Activated CD4-positive, CD25-positive, alpha-beta regulatory T cell treated with anti-CD3 and anti-CD28 coated beads, Interleukin-2, amount 50 U/mL, for 24 hours (primary cell): Measurements from ENCODE around the gene GTF3C2.
"Not testable (repeated sequence)": the region's sequence is repeated elsewhere in the genome, so short reads cannot be mapped to it uniquely, and the experiment has no call there.

Experiments
- ATAC-seq, 2 donors: fragments of 150-1000 bp; cut with Tn5 transposase; one replicate each; pipeline ENCODE4 v1.10.0; 2021; ENCODE audit warnings: mild to moderate bottlenecking in 1 of 2, moderate library complexity in 1 of 2

GTF3C2 gene

DNA sequence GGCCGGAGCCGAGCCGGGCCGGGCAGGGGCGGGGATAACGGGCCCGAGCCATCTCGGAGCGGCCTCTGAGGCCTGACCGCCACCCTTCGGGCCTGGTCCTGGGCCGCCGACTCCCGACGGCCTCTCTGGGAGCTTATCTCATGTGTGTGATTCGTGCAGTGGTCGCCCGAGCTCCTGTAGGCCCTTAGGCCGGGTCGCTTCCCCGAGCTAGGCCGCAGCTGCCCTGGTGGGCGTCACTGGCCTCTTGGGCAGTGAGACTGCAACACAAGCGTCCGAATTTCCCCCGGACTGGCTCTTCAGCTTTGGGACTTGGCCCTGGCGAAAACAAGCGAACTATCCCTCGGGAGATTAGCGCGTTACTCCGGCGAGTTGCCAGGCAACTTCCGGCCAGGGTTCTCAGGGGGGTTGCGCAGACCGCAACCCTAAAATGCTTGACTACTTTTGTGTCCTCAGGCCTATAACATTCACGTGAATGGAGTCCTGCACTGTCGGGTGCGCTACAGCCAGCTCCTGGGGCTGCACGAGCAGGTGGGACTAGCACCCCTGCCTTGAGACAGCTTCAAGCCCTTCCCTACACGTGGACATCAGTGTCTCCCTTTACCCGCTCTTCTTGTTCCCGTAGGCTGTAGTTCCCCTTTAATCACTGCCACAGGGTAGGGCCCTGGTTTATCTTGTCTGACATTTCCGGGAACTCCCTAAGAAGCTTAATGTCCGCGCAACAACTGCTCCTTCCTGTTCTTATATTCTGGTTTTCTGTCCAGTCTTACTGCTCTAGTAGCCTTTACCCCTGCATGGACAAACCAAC is 14.5 kb upstream of the GTF3C2 start:
- peak; percentile 4 for ATAC-seq

DNA sequence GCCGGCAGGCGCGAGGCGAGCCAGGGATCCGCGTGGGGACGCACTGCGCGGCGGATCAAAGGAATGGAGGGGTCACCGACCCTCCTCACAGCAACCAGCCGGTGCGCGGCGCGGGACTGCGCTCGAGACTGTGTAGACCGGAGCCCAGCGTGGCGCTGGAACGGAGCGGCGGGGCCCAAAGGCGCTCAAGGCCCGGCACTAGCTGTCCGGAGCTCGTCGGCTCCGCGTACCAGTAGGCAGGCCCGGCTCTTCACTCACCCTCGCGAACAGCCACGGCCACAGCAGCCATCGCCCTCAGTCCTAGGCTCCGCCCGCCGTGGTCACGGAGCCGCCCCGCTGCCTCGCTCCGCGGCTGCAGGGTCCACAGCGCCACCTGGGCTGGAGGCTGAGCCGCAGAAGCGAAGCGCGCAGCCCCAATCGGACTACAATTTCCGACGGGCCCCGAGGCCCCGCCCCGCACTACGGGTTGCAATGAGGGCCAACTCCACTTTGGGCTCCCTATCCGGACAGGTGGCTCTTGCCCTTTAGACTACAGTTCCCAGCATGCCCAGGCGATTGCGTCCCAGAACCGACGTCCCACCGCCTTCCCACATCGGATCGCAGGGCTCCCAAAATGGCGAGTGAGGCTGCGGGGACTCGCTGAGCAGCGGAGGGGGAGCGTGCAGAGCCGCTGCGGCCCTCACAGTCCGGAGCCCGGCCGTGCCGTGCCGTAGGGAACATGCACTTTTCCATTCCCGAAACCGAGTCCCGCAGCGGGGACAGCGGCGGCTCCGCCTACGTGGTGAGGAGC is 13.7 kb upstream of the GTF3C2 start, which contains the start of the genes EIF2B4 and SNX17:
Gene EIF2B4, minus strand, starts transcription at position 313 of the 790 bp plus-strand sequence. Its CDS starts 24 bp downstream, at position 289.
Gene SNX17, plus strand, starts transcription at position 591 of the 790 bp plus-strand sequence. Its CDS starts 128 bp downstream, at position 719.
- peak; percentile 92 to 95 for ATAC-seq

DNA sequence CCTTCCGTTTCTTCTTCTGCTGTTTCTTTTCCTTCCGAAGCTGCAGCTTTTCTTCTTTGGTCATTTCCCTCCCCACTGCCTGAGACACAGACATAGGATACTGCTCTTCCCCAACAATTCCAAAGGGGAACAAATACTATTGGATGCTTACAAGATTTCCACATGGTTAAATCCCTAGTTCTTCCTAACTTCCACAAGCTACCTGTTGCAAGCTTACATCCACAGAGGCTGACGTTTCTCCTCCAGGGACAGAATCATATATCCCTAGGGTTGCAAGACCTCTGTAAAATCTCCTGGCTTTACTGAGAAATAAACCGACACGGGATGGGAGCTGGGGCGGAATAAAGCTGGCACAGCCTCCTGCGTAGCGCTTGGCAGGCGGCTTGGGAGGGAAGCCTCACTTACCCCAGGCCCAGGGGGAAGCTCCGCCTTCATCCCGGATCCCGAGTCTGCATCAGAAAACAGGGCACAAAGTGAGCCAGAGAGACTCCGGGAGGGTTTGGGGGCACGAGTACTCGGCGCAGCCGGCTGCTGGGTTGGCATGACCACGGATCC is 13.0 kb upstream of the GTF3C2 start:
- ATAC-seq = no peak

DNA sequence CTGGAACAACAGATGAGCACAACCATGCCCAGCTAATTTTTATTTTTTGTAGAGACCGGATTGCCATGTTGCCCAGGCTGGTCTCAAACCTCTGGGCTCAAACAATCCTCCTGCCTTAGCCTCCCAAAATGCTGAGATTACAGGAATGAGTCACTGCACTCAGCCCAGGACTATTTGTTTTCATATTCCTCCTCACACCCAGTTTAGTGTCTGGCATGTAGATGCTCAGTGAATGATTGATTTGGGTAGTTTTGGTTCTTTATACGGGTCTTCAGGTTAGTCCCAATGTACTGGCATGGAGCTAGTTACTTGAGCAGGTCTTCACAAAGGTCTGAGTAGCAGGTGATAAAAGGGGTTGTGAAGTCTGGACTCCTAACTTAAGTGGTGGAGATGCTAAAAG is 7.4 kb upstream of the GTF3C2 start:
- no peak for ATAC-seq

DNA sequence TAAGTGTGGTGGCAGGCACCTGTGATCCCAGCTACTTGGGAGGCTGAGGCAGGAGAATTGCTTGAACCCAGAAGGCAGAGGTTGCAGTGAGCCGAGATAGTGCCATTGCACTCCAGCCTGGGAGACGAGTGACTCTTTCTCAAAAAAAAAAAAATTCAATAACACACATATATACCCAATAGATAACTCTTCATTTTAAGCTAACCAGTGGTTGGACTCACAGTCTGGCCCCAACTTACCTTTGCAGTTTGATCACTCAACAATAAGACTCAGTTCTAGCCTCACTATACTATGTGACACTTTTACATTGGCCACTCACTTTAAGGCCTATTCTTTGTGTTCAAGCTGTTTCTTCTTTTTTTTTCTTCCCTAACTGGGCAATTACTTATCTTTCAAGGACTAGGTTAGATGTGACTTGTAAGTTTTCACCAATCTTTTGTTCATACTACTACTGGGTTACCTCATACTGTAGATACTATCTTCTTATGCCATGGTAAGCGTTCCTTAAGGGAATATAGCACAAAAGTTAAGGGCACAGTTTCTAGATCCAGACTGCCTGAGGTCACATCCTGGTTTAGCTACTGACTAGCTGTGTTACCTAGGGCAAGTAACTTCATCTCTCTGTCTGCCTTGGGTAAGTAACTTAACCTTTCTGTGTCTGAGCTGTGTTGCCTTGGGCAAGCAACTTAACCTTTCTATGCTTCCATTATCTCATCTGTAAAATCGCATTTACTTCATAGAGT is 6.3 kb upstream of the GTF3C2 start:
- ATAC-seq = no peak

DNA sequence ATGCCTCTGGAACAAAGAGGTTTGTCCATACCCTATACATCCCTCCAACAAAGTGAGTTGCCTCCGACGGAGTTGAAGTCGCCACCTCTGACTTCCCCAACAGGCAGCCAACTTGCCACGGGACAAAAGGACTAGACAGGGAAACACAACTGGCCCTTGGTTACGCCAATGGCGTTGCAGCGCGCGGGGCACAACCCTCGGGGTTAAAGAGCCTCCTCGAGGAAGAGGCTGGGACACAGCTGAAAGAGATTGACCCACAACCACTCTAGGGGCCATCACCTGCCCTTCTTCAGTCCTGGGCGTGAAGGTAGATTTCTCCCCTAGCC is 545 bp downstream of the GTF3C2 start:
- ATAC-seq = peak; percentile 15 to 23

DNA sequence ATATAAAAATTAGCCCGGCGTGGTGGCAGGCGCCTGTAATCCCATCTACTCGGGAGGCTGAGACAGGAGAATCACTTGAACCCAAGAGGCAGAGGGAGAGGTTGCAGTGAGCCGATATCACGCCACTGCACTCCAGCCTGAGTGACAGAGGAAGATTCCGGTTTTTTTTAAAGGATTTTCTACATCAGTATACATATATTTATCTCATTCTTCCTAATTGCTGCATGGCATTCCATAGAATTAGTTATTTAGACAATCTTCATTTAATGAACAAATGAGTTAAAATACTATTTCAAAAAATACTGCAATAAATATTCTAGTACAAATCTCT is 2.0 kb downstream of the GTF3C2 start:
- no peak for ATAC-seq

DNA sequence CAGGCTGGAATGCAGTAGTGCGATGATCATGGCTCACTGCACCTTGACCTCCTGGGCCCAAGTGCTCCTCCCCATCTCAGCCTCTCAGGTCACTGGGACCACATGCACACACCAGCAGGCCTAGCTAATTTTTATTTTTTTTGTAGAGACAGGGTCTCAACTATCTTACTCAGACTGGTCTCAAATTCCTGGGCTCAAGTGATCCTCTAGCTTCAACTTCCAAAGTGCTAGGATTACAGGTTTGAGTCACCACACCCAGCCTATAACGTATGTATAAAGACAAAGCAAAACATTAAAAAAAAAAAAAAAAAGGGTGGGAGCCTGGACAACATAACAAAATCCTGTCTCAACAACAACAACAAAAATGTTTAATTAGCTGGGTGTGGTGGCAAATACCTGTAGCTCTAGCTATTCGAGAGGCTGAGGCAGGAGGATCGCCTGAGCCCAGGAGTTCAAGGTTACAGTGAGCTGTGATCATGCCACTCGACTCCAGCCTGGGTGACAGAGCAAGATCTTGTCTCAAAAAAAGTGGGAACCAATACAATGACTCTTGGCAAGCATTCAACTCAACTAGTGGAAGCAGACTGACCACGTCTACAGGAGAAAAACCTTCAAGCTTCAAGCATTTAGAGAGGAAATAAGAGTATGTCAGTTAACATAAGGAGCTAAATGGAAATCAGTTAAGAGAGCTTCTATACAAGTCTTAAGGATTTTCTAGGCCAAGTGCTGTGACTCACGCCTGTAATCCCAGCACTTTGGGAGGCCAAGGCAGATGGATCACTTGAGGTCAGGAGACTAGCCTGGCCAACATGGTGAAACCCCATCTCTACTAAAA is 2.6 kb downstream of the GTF3C2 start:
- no peak for ATAC-seq

DNA sequence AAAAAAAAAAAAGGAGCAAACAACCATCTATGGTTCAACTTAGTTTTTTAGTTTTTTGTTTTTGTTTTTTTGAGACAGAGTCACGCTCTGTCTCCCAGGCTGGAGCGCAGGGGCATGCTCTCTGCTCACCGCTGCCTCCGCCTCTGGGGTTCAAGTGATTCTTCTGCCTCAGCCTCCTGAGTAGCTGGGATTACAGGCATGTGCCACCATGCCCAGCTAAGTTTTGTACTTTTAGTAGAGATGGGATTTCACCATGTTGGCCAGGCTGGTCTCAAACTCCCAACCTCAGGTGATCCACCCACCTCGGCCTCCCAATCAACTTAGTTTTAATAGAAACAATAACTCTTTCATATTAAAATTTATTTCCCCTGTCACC is 3.2 kb downstream of the GTF3C2 start:
- not testable (repeated sequence) for ATAC-seq

DNA sequence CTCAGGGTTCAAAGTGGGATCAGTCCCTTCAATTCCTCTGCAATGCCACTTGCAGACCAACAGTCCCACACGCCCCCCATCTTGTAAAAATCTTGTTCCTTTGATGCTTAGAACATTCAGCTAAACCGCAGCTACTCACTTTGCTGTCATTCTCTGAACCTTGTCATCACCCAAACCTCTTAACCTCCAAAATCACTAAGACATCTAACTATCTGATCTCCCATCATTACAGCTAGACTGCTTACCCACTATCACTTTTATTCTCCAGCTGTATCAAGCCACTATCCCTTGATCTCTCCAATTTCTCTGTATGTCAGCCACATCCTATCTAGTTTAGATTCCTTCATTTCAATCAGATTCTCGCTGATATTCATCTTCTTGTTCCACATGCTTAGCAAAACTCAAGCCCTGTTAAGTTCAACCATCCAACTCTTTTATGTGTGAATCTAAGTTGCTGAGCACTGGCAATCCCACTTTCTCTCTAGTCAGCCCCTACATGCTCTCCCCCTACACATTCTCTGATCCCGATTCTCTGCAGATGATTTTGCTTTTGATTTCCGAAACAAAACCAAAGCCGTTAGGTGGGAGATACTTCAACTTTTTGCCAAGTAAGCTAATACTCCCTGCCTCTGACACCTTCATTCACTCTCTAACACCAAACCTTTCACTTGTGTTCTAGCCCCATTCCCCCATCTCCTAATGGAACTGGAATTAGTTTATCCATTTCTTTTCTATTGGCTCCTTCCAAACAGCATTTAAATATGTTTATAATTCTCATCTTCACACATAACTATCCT is 4.6 kb downstream of the GTF3C2 start:
- peak; percentile 14 to 34 for ATAC-seq

DNA sequence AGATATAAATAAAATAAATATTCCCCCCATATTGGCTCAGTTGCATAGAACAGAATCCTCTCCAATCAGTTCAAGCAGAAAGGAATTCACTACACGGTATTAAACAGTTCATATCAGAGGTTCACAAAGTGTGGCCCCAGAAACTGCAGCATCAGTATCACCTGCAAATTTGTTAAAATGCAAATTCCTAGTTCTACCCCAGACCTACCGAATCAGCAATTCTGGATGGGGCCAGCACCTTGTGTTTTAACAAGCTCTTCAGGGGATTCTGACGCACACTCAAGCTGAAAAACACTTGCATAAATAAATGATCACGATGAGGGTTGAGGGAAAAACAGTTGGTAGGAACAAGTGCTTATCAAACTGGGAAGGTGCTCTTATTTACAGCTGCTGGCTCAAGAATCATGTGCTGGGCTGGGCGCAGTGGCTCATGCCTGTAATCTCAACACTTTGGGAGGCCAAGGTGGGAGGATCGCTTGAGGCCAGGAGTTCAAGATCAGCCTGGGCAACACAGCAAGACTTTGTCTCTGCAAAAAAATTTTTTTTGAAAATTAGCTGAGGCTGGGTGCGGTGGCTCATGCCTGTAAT is 6.4 kb downstream of the GTF3C2 start:
- no peak for ATAC-seq

DNA sequence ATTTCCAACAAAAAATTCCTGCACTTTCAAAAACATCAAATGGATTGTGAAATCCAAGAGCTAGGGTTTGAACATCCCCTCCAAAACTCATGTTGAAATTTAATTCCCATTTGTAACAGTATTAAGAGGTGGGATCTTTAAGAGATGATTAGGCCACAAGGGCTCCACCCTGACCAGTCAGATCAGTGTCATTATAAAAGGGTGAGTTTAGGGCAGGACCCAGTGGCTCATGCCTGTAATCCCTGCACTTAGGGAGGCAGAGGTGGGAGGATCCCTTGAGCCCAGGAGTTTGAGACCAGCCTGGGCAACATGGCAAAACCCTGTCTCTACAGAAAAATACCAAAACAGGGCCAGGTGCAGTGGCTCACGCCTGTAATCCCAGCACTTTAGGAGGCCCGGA is 8.9 kb downstream of the GTF3C2 start:
- no peak for ATAC-seq

DNA sequence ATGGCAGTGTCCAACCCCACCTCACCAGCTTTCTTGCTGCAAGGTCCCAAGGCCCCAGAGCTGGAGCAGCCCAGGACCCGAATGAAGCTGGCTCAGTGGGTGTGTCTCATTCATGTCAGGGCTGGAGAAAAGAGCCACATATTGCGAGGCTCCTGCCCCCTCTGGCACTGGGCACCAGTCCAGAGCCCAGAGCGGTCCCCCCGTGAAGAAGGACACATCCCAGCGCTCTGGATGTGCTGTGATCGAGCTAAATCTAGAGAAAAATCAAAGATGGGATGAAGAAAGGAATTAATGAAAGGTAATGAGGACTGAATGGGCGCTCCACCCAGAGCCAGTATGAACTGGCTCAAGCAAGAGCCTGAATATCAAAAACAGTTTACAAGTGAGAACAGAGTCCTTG is 20.4 kb downstream of the GTF3C2 start:
- ATAC-seq = no peak

DNA sequence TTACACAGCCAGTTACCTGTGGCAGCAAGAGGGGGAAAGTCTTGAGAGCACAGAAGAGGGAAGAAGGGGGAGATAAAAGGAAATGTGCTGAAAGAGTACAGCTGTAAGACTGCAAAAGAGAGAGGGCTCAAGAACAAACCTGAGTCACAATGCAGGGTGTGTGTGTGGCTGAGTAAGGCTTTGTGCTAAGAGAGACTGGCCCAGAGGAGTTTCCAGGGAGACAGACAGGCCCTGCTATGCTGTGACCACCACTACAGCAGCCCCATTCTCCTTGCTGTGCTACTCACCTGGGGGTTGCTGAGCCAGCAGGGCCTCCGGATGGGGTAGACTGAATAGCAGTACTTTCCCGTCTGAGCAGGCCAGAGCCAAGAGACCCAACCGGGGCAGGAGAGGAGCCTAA is 21.3 kb downstream of the GTF3C2 start:
- ATAC-seq = no peak

DNA sequence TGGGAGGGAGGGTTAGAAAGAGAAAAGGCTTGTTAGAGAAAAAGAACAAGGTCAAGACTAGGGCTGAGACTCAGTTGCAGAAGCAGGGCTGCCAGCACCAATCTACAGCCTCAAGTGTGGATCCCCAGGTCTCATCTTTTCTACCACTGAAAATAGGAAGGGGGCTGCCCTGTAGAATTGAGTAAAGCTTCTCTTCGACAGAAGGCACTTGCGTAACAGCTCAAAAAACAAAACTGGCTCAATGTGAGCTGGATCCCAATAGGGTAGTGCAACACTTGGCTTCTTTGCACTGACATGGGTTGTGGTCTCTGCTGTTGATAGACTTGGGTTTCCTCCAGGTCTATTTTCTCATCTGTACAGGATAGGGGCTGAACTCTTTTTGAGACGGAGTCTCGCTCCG is 31.8 kb downstream of the GTF3C2 start:
- no peak for ATAC-seq

DNA sequence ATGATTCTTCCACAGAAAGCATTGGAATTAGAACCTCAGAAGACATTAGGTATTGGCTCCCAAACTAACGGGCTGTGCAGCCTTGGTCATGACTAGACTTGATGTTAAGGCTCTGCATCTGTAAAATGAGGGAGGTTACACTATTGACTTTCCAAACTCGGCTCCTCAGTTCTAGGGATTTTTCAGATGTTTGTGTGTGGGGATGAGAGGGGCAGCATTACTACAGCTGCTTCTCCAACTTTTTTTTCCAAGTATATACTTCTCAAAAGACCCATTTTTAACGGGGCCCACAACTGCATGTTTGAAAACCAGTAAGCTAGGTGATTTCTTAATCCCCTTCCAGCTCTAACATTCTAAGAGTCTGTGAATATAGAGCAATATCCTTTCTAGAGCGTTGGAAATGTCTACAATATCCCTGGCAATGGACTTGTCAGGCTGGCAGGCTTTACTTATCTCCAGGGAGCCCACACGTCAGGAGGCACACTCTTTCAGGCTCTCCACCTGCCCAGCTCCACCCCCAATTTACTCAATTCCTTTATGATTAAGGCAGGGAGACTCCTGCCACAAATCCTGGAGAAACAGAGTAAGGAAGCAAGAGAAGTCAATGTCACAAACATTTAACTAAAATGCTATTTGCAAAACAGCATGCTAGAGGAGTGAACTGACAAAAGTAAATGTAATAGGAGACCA is 32.8 kb downstream of the GTF3C2 start:
- no peak for ATAC-seq

DNA sequence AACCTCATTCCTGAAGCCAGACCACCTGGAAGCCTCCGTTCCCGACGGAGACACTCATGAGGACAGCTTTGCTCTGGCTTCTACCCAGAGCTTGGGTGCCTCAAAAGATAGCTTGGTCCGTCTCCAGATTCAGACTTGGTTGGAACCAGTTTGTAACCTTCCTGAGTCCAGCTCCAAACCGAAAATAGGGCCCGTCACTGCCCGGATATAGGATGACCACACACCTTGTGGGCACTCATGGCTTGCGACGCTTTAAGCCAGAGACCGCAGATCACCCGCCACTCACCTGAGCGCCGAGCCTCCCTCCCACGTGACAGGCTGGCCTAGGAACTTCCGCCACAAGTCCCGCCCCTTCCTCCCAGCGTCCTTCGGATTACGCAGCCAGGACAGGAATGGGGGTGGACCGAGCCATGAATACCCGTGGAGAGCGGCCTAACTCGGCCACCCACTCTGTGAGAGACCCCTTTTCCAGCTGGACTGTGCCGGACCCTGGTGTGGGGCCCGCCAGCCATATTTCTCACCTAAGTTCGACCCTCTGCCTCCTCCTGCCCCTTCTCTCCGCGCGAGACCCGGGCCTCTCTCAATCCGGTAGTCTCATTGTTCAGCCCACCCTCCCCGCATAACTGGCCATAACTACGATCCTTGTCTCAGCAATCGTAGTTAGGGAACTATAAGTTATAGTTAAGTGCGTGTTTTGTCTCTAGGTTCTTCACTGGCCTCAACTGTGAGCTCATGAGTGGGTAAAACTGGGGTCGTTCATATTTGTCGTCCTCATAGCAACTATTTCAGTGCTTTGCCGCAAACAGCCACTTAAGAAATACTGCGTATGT is 33.6 kb downstream of the GTF3C2 start, which contains the start of gene MPV17:
Gene MPV17, minus strand, starts transcription at position 332 of the 830 bp plus-strand sequence. CDS start 580 bp downstream, outside the sequence.
- peak; percentile 97 to 98 for ATAC-seq

DNA sequence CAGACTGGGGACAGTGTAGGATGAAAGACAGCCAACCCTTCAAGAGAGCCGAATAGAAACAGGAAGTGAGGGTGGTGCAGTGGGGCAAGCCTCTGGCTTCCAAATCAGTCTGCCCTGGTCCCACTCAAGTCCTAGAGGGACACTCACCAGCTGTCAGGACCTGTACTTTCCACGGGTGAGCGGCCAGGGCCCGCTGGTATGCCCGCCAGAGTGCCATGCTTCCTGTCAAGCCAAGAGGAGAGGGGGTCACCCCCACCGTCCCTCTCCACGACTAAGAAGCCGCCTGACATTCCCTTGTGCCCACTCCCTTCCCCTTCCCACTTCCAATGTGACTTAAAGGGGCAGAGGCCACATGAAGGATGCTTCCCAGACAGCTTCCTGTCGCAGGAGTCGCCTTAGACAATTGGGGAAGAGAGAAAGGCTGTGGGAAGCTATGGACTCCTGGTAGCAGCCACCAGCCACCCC is 34.2 kb downstream of the GTF3C2 start:
- peak in 1 of 2 donors; percentile 14 for ATAC-seq

DNA sequence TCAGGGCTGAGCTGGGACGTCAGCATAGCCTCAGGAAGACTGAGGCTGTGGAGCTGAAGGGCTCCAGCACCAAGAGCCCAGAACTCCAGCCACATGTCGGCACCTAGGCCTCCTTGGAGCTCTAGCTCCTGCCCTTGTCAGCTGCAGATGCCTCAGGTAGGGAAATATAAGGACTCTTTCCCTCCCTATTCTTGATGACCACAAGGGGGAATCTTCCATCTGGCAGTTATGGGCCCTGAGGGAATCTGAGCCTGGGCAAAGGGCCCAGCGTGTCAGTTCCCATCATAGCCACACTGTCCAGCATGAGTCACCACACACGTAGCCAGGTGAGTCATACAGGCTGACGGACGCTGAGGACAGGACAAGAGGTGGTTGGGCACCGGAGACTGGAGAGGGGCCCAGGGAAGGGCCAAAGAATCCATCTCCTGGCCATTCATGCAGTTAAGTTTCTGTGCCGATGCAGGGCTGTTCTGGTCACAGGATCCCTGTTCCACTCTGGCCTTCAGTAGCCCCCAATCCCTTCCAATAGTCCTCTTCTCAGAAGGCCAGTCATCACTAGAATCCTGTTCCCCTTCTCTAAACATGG is 35.5 kb downstream of the GTF3C2 start:
- no peak for ATAC-seq
